Stomach (tissue), 4 donors: Measurements from ENCODE around the gene CLASP2.

Source experiments
- EP300 ChIP-seq: sonication (generic); formaldehyde crosslinking; IDR thresholded peaks from one replicate; pipeline ENCODE4 v1.6.1; 2017; ENCODE audit warnings: antibody characterized with exemption
- POLR2A ChIP-seq, 4 donors: fragments of 450-650 bp; IDR thresholded peaks; one replicate each; pipeline ENCODE4 v1.6.1; 2016; ENCODE audit warnings: antibody characterized with exemption in 4 of 4, control low read depth in 2 of 4, mild to moderate bottlenecking in 1 of 4, moderate library complexity in 1 of 4
- POLR2AphosphoS5 ChIP-seq, 3 donors: sonication (generic); formaldehyde crosslinking; IDR thresholded peaks; one replicate each; pipeline ENCODE4 v1.6.1; 2016; ENCODE audit warnings: antibody characterized with exemption in 3 of 3

DNA sequence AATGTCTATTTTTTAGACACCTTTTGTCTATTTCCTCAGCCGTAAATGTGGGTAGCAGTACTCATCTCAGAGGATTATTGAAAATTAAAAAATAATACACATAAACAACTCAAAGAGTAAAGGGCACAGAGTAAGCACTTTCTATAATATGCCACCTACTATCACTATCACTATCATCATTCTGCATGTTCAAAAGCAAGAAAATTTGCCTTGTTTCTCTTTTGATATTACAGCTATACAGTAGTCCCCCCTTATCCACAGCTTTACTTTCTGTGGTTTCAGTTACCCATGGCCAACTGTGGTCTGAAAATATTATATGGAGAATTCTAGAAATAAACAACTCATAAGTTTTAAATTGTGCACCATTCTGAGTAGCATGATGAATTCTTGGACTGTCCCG lies 27.7 kb downstream of the CLASP2 start:
- TF ChIP-seq POLR2A (IDR thresholded peaks at IDR 0.05) (no peak), EP300 (no peak), POLR2AphosphoS5 (IDR thresholded peaks at IDR 0.05) (no peak)
